Gastrocnemius medialis (tissue), 4 donors: Measurements from ENCODE around the gene ADARB2. TPM values are rescaled to one million over a fixed set of nuclear protein-coding genes. Genes with fewer than 3 reads are reported as not detected.

Source experiments
- ATAC-seq, 2 donors: fragments of 150-250 bp; one replicate each; pipeline ENCODE4 v1.9.1; 2016
- DNase-seq, 2 donors: peaks; one replicate each; pipeline ENCODE4 v3.0.0-alpha.2; 2019
- H3K27ac ChIP-seq, 4 donors: fragments of 200-600 bp; sonication (generic); 1 replicate in 1 of 4; 2 replicates in 3 of 4; pipeline ENCODE4 v1.5.1; 2016 to 2018; ENCODE audit warnings: mild to moderate bottlenecking in 2 of 4, moderate library complexity in 1 of 4
- H3K27me3 ChIP-seq, 3 donors: fragments of 200-600 bp; sonication (generic) in 2 of 3; 1 replicate in 1 of 3; 2 replicates in 2 of 3; pipeline versions ENCODE4 v1.5.1 to v1.6.0; 2016 to 2019; ENCODE audit warnings: mild to moderate bottlenecking in 1 of 3, moderate library complexity in 1 of 3
- H3K36me3 ChIP-seq, 2 donors: fragments of 200-600 bp; sonication (generic) in 1 of 2; one replicate each; pipeline ENCODE4 v1.5.1; 2017 to 2018
- H3K4me1 ChIP-seq, 2 donors: fragments of 200-600 bp; sonication (generic) in 1 of 2; one replicate each; pipeline ENCODE4 v1.5.1; 2016 to 2017; ENCODE audit warnings: mild to moderate bottlenecking in 2 of 2
- H3K4me3 ChIP-seq, 4 donors: fragments of 200-600 bp; sonication (generic) in 3 of 4; 1 replicate in 1 of 4; 2 replicates in 3 of 4; pipeline ENCODE4 v1.5.1; 2016 to 2019; ENCODE audit warnings: mild to moderate bottlenecking in 2 of 4
- H3K9me3 ChIP-seq, 3 donors: fragments of 200-600 bp; sonication (generic) in 2 of 3; 1 replicate in 1 of 3; 2 replicates in 2 of 3; pipeline ENCODE4 v1.5.1; 2016 to 2019
- CTCF ChIP-seq, 5 experiments: fragments of 450-650 bp in 3 of 5; fragments of 200-600 bp in 2 of 5; sonication (generic) in 2 of 5; IDR thresholded peaks in 4 of 5; conservative IDR thresholded peaks in 1 of 5; 1 replicate in 4 of 5; 2 replicates in 1 of 5; pipeline ENCODE4 v1.5.1; 2016 to 2019; ENCODE audit warnings: antibody characterized with exemption in 5 of 5, mild to moderate bottlenecking in 3 of 5, moderate library complexity in 3 of 5
- POLR2A ChIP-seq, 2 donors: fragments of 450-650 bp; IDR thresholded peaks; one replicate each; pipeline ENCODE4 v1.6.1; 2017; ENCODE audit warnings: antibody characterized with exemption in 2 of 2, mild to moderate bottlenecking in 2 of 2, moderate library complexity in 2 of 2
- in situ Hi-C, 4 donors: fragments of 200-750 bp; cut with MboI; loops; one replicate each; pipeline versions ENCODE4 v1.15.0 to v1.8.0; 2017; ENCODE audit warnings: low sequenced_read_pairs in 4 of 4
- intact Hi-C: fragments of 100-400 bp; cut with DNase I; formaldehyde crosslinking; loops from one replicate; pipeline ENCODE4 v1.15.1; 2023; ENCODE audit warnings: low total_unique reads
- total RNA-seq, 4 donors: library from RNA; depleted of rRNA; stranded (reverse); fragments of >200 nt; gene quantifications; one replicate each; pipeline versions ENCODE4 v1.1.0 to v1.2.3, GENCODE V29; 2016

The ADARB2 gene
- total RNA-seq, 4 donors from 2014 or later, result 0.07 to 0.87 (median 0.10) TPM

GRCh38 chr10:1517684-1518083 lies 219.6 kb downstream of the ADARB2 start:
- in situ Hi-C loops (no loop called here), intact Hi-C loops (no loop called here)
- no peaks in the 10 kb centered on the region for H3K27me3 ChIP-seq
- no peak overlapping the region for H3K27ac ChIP-seq
- TF ChIP-seq CTCF (IDR thresholded peaks at IDR 0.05 in 4 of 5, conservative IDR thresholded peaks at IDR 0.05 in 1 of 5) (no peak), POLR2A (IDR thresholded peaks at IDR 0.05) (no peak)
- H3K9me3 ChIP-seq, result no peaks in the 10 kb centered on the region
- H3K4me1 ChIP-seq, result no peaks in the 10 kb centered on the region
- H3K4me3 ChIP-seq, result no peak overlapping the region
- no peaks in the 10 kb centered on the region for H3K36me3 ChIP-seq
- no peak for ATAC-seq
- DNase-seq, result no peak

- no peak for TF ChIP-seq CTCF (IDR thresholded peaks at IDR 0.05 in 4 of 5, conservative IDR thresholded peaks at IDR 0.05 in 1 of 5)
- no peak for TF ChIP-seq POLR2A (IDR thresholded peaks at IDR 0.05)
- no peaks in the 10 kb centered on the region for H3K4me1 ChIP-seq
- in situ Hi-C loops, result no loop called here
- intact Hi-C loops, result no loop called here
- DNase-seq (no peak), ATAC-seq (no peak)
- H3K27ac ChIP-seq, result no peak overlapping the region
- no peaks in the 10 kb centered on the region for H3K9me3 ChIP-seq
- H3K4me3 ChIP-seq, result no peak overlapping the region
- no peaks in the 10 kb centered on the region for H3K27me3 ChIP-seq
- H3K36me3 ChIP-seq, result no peaks in the 10 kb centered on the region
These were observed 220.7 kb downstream of the ADARB2 start for GRCh38 chr10:1516492-1517165.

DNA sequence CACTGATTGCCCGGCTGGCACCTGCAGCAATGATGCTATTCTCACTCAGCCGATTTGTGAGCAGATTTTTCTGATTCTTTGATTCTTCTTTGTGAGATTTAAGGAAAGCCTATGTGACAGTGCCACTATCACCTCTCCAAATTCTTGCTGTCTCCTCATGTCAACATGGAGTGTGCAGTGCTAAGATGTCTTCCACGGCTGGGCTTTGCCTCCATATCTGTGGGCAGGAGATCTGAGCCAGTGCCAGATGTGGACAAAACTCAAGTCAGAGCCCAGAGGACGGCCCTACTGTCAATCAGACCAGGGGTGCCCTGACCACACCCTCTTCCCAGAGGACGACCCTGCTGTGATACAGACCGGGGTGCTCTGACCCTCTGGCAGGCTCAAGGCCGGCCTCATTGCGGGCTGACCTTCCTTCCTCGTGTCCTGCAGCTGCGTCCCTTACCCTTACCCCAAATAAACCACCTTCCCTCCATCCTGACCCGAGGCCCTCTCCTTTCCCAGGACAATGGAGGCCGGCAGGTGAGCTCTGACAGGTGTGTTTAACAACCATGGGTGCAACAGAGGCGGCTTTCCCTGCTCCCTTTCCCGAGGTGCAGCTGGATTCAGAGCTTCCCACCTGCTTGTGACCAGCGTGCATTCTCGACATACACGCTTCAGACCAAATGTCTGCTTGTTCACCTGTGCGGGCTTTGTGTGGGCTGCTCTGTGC lies 221.4 kb downstream of the ADARB2 start:
- H3K4me3 ChIP-seq, result no peak overlapping the region
- DNase-seq, result no peak
- ATAC-seq, result no peak
- H3K4me1 ChIP-seq, result no peaks in the 10 kb centered on the region
- H3K27ac ChIP-seq, result no peak overlapping the region
- H3K36me3 ChIP-seq, result no peaks in the 10 kb centered on the region
- no peak for TF ChIP-seq POLR2A (IDR thresholded peaks at IDR 0.05)
- TF ChIP-seq CTCF (IDR thresholded peaks at IDR 0.05 in 4 of 5, conservative IDR thresholded peaks at IDR 0.05 in 1 of 5), result no peak
- H3K27me3 ChIP-seq, result no peaks in the 10 kb centered on the region
- H3K9me3 ChIP-seq, result no peaks in the 10 kb centered on the region
- in situ Hi-C loops (no loop called here), intact Hi-C loops (no loop called here)

DNA sequence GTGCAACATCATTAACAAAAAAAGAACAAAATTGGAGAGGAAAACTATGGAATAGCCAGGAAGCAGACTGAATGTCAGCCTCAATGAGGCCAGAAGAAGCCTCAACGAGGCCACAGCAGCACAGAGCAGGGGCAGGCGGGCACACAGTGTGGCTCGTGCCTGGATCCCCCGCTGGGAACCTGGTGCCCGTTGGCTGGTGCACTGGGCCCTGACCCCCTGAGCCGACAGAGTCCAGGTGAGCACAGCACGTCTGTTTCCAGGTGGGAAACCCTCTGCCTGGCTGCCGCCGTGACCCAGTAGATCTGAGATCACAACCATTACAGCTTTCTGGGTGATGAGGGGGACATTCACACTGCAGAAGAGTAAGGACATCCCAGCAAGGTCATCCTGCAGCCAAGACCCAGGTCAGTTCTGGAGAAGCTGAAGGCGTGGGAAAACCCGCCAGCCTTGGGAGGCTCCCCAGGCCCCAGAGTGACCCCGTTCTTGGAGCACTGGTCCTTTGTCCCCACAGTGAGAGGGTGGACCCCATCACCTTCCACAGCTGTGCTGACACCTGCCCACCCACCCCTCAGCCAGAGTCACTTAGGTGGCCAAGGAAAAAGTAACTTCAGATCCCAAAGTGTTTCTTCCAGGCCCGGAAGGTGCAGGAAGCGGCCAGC lies 222.1 kb downstream of the ADARB2 start:
- DNase-seq, result no peak
- Histone ChIP-seq H3K36me3 (no peaks in the 10 kb centered on the region), H3K27ac (no peak overlapping the region), H3K4me3 (no peak overlapping the region), H3K27me3 (no peaks in the 10 kb centered on the region), H3K4me1 (no peaks in the 10 kb centered on the region), H3K9me3 (no peaks in the 10 kb centered on the region)
- intact Hi-C loops (no loop called here), in situ Hi-C loops (no loop called here)
- TF ChIP-seq CTCF (IDR thresholded peaks at IDR 0.05 in 4 of 5, conservative IDR thresholded peaks at IDR 0.05 in 1 of 5), result no peak
- no peak for TF ChIP-seq POLR2A (IDR thresholded peaks at IDR 0.05)
- ATAC-seq, result no peak
